IgD-negative memory B cell (primary cell): ENCODE measurements around the gene POC1A. TPM values are rescaled to one million over a fixed set of nuclear protein-coding genes. Genes with fewer than 3 reads are reported as not detected.
A peak's percentile ranks its signal among the peaks of the same experiment; 100 is the strongest.

Experiments used
- H3K27ac Mint-ChIP-seq, 3 donors: one replicate each; pipeline ENCODE4 v1.8.0; 2020 to 2022; ENCODE audit warnings: mild to moderate bottlenecking in 3 of 3, mixed read lengths in 3 of 3, moderate library complexity in 1 of 3
- H3K27me3 Mint-ChIP-seq: one replicate; pipeline ENCODE4 v1.8.0; 2021; ENCODE audit warnings: mixed read lengths
- H3K36me3 Mint-ChIP-seq: one replicate; pipeline ENCODE4 v1.8.0; 2020; ENCODE audit warnings: mild to moderate bottlenecking, mixed read lengths
- H3K4me1 Mint-ChIP-seq, 3 donors: one replicate each; pipeline ENCODE4 v1.8.0; 2020 to 2022; ENCODE audit warnings: mixed read lengths in 3 of 3, mild to moderate bottlenecking in 1 of 3
- H3K4me3 Mint-ChIP-seq, 4 donors: one replicate each; pipeline ENCODE4 v1.8.0; 2020 to 2022; ENCODE audit warnings: mild to moderate bottlenecking in 4 of 4, mixed read lengths in 4 of 4, moderate library complexity in 3 of 4
- H3K9me3 Mint-ChIP-seq, 3 donors: one replicate each; pipeline ENCODE4 v1.8.0; 2020 to 2021; ENCODE audit warnings: mixed read lengths in 3 of 3, mild to moderate bottlenecking in 1 of 3
- polyA plus RNA-seq: library from polyadenylated mRNA; unstranded; fragments of 300-500 nt; fragmentation: Illumina TruSeq; gene quantifications from one replicate; pipeline ENCODE4 v1.2.3, GENCODE V29; 2021

The POC1A gene
- polyA plus RNA-seq, 1 donor from 2014 or later = 1.2 TPM

- Mint-ChIP-seq H3K9me3 (no peaks in the 10 kb centered on the region), H3K4me3 (peak overlapping the region in 1 of 4 donors; percentile 47), H3K27me3 (no peaks in the 10 kb centered on the region), H3K27ac (no peak overlapping the region), H3K36me3 (peaks cover 2% of the 10 kb centered on the region), H3K4me1 (peaks cover 2 to 5% (median 4%) of the 10 kb centered on the region in 3 donors)
These were observed 67.1 kb downstream of the POC1A start for GRCh38 chr3:52086976-52087663.

- no peaks in the 10 kb centered on the region for H3K9me3 Mint-ChIP-seq
- H3K27ac Mint-ChIP-seq = no peak overlapping the region
- peaks cover 2 to 5% (median 4%) of the 10 kb centered on the region in 3 donors for H3K4me1 Mint-ChIP-seq
- no peak overlapping the region for H3K4me3 Mint-ChIP-seq
- peaks cover 2% of the 10 kb centered on the region for H3K36me3 Mint-ChIP-seq
- H3K27me3 Mint-ChIP-seq = no peaks in the 10 kb centered on the region
These were observed 67.8 kb downstream of the POC1A start for GRCh38 chr3:52086461-52086860.

- peaks cover 2% of the 10 kb centered on the region for H3K36me3 Mint-ChIP-seq
- peaks cover 2 to 5% (median 4%) of the 10 kb centered on the region in 3 donors for H3K4me1 Mint-ChIP-seq
- H3K27ac Mint-ChIP-seq = no peak overlapping the region
- no peaks in the 10 kb centered on the region for H3K9me3 Mint-ChIP-seq
- no peak overlapping the region for H3K4me3 Mint-ChIP-seq
- no peaks in the 10 kb centered on the region for H3K27me3 Mint-ChIP-seq
These were observed 68.4 kb downstream of the POC1A start for GRCh38 chr3:52085681-52086282.

- Mint-ChIP-seq H3K4me1 (peaks cover 2 to 5% (median 4%) of the 10 kb centered on the region in 3 donors), H3K4me3 (no peak overlapping the region), H3K36me3 (peaks cover 2% of the 10 kb centered on the region), H3K9me3 (no peaks in the 10 kb centered on the region), H3K27ac (no peak overlapping the region), H3K27me3 (no peaks in the 10 kb centered on the region)
These were observed 69.1 kb downstream of the POC1A start for GRCh38 chr3:52084954-52085680.

- Mint-ChIP-seq H3K36me3 (peaks cover 2% of the 10 kb centered on the region), H3K4me3 (no peak overlapping the region), H3K27ac (no peak overlapping the region), H3K9me3 (no peaks in the 10 kb centered on the region), H3K4me1 (peaks cover 2 to 5% (median 4%) of the 10 kb centered on the region in 3 donors), H3K27me3 (no peaks in the 10 kb centered on the region)
These were observed 69.8 kb downstream of the POC1A start for GRCh38 chr3:52084216-52084945.

GRCh38 chr3:52083556-52084087 lies 70.6 kb downstream of the POC1A start:
- no peak overlapping the region for H3K4me3 Mint-ChIP-seq
- H3K27me3 Mint-ChIP-seq = no peaks in the 10 kb centered on the region
- no peak overlapping the region for H3K27ac Mint-ChIP-seq
- no peaks in the 10 kb centered on the region for H3K9me3 Mint-ChIP-seq
- H3K36me3 Mint-ChIP-seq = peaks cover 2% of the 10 kb centered on the region
- H3K4me1 Mint-ChIP-seq = peaks cover 2 to 5% (median 4%) of the 10 kb centered on the region in 3 donors

- Mint-ChIP-seq H3K36me3 (peaks cover 2% of the 10 kb centered on the region), H3K27me3 (no peaks in the 10 kb centered on the region), H3K4me1 (peaks cover 2 to 5% (median 4%) of the 10 kb centered on the region in 3 donors), H3K4me3 (no peak overlapping the region), H3K27ac (no peak overlapping the region), H3K9me3 (no peaks in the 10 kb centered on the region)
These were observed 71.3 kb downstream of the POC1A start for GRCh38 chr3:52082951-52083350.

- H3K27me3 Mint-ChIP-seq = no peaks in the 10 kb centered on the region
- peaks cover 0 to 2% (median 0%) of the 10 kb centered on the region in 3 donors for H3K4me1 Mint-ChIP-seq
- H3K9me3 Mint-ChIP-seq = no peaks in the 10 kb centered on the region
- no peak overlapping the region for H3K4me3 Mint-ChIP-seq
- peaks cover 2% of the 10 kb centered on the region for H3K36me3 Mint-ChIP-seq
- peak overlapping the region in 1 of 3 donors; percentile 82 for H3K27ac Mint-ChIP-seq
These were observed 73.1 kb downstream of the POC1A start for GRCh38 chr3:52080830-52081719.

GRCh38 chr3:52079958-52080357 lies 74.3 kb downstream of the POC1A start:
- Mint-ChIP-seq H3K36me3 (peaks cover 2% of the 10 kb centered on the region), H3K4me1 (peaks cover 0 to 3% (median 0%) of the 10 kb centered on the region in 3 donors), H3K9me3 (no peaks in the 10 kb centered on the region)

GRCh38 chr3:52078781-52079560 lies 75.3 kb downstream of the POC1A start:
- peaks cover 2% of the 10 kb centered on the region for H3K36me3 Mint-ChIP-seq
- H3K4me3 Mint-ChIP-seq = no peak overlapping the region
- H3K4me1 Mint-ChIP-seq = peaks cover 0 to 1% (median 0%) of the 10 kb centered on the region in 3 donors
- H3K9me3 Mint-ChIP-seq = no peaks in the 10 kb centered on the region
- H3K27ac Mint-ChIP-seq = no peak overlapping the region
- no peaks in the 10 kb centered on the region for H3K27me3 Mint-ChIP-seq

More at GRCh38 chr3:52079958-52080357, 74.3 kb downstream of the POC1A start:
- Mint-ChIP-seq H3K4me3 (no peak overlapping the region), H3K27me3 (no peaks in the 10 kb centered on the region), H3K27ac (no peak overlapping the region)

- no peaks in the 10 kb centered on the region for H3K9me3 Mint-ChIP-seq
- no peak overlapping the region for H3K4me3 Mint-ChIP-seq
- no peak overlapping the region for H3K27ac Mint-ChIP-seq
- H3K27me3 Mint-ChIP-seq = no peaks in the 10 kb centered on the region
- H3K4me1 Mint-ChIP-seq = peaks cover 0 to 1% (median 0%) of the 10 kb centered on the region in 3 donors
- H3K36me3 Mint-ChIP-seq = peaks cover 4% of the 10 kb centered on the region
These were observed 76.3 kb downstream of the POC1A start for GRCh38 chr3:52077925-52078324.

GRCh38 chr3:52076896-52077780 lies 77.1 kb downstream of the POC1A start:
- Mint-ChIP-seq H3K27me3 (no peaks in the 10 kb centered on the region), H3K4me1 (peaks cover 0 to 1% (median 0%) of the 10 kb centered on the region in 3 donors), H3K27ac (no peak overlapping the region), H3K4me3 (no peak overlapping the region), H3K36me3 (peaks cover 4% of the 10 kb centered on the region), H3K9me3 (no peaks in the 10 kb centered on the region)
